Kidney capillary endothelial cell (primary cell): ENCODE data around the gene PAM.
"Not testable (repeated sequence)": the region's sequence is repeated elsewhere in the genome, so short reads cannot be mapped to it uniquely, and the experiment has no call there.

ENCODE experiments used
- DNase-seq: peaks from one replicate; pipeline ENCODE4 v3.0.0-alpha.2; 2018; ENCODE audit warnings: low spot score

Gene PAM

GRCh38 chr5:102941111-102941510, 186.0 kb downstream of the PAM start:
- DNase-seq: no peak

GRCh38 chr5:102946414-102946813, 191.3 kb downstream of the PAM start:
- no peak for DNase-seq

- no peak for DNase-seq
Measured at GRCh38 chr5:102946971-102947370, 191.9 kb downstream of the PAM start.

DNA sequence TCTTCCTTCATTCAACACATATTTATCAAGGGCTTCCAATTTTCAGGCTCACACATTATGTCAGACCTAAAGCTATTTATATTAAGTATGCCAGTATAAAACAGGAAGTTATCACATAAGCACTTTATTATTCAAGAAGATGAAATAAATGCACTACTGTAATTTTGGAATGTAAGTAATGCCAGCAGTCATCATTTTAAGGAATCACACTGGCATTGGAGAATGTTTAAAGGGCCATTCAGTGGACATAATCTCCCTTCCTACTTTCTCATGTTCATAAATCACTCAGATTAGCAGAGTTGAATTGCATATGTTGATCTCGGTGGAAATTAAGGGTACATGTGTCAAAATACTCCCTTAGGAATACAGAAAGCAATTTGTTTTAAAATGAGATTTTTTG, 200.4 kb downstream of the PAM start:
- no peak for DNase-seq

GRCh38 chr5:102956599-102956998, 201.5 kb downstream of the PAM start:
- DNase-seq: no peak

- DNase-seq: no peak
Measured at GRCh38 chr5:102957141-102957540, 202.0 kb downstream of the PAM start.

DNA sequence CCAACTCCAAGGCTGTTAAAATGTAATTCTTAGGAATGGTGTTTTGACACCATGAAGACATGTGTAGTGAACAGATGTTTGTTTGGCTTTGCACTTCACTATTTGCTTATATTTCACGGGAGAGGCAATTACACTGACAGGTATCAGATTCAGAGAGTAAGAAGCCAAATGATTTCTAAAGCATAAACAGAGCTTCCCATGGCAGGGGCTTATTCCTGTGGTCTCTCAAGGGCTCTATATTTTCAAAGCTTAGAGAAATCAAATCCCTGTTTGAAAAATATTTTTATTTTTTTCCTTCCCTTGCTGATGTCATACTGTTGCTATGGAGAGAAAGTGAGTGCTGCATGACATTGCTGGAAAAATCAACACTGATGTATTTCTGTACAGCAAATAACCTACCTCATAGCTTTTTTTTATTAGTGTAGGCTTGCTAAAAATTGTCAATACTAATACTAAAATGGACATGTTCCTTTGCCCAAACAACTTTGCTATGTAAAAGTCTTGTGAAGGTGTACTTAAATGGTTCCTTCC, 203.4 kb downstream of the PAM start:
- DNase-seq: peak; percentile 76

GRCh38 chr5:102959055-102959454, 203.9 kb downstream of the PAM start:
- peak; percentile 99 for DNase-seq

DNA sequence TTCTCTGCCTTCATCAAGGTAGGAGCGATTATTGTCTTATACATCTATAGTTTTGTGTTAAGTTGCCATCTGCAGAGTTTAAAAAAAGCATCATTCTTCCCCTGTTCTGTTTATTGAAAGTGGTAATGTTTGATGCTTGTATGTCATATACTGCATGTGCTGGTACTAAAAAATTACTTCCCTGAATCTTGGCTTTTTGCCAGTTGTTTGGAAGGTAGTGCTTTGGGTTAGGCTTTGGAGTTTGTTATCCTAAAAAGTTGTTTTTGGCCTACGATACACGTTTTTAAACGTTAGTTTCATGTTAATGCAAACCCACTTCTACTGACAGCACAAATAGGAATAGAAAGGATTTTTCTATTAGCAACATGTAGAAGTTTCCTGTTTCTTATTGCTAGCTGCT, 206.6 kb downstream of the PAM start:
- no peak for DNase-seq

DNA sequence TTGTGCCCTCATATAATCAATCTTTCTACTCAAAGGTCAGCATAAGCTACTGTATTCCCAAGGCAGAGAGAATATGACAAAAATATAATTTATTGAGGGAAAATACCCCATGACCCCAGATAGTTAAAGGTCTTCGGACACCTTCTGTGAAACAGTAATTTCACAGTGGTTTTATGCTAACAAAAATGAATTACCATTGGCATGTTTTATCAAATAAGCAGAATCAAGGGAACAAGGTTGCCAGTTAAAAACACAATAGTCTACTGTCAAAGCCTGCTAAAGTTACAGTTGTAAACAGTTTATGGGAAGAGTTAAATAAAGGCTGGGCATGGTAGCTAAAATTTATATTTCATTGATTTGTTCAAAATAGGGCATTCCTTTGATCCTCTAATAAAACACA, 210.5 kb downstream of the PAM start:
- no peak for DNase-seq

DNA sequence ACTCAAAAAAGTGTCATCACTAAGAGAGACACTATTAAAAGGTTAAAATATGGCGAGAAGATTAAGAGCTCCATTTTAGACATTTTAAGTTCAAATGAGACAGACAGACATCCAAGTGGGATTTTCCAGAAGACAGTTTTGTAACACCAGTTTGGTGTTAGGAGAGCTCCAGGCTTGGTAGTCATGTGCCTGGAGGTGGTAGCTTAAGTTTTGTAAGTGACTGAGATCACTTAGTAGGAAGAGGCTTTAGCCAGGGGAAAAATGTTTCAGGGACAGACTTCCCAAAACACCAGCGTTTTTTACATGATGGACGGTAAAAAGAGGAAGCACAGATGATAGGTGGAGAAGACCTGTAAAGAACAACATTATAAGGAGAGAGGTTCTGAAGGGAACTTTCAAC, 214.5 kb downstream of the PAM start:
- no peak for DNase-seq

- peak; percentile 30 for DNase-seq
Measured at GRCh38 chr5:102971676-102972293, 216.7 kb downstream of the PAM start.

DNA sequence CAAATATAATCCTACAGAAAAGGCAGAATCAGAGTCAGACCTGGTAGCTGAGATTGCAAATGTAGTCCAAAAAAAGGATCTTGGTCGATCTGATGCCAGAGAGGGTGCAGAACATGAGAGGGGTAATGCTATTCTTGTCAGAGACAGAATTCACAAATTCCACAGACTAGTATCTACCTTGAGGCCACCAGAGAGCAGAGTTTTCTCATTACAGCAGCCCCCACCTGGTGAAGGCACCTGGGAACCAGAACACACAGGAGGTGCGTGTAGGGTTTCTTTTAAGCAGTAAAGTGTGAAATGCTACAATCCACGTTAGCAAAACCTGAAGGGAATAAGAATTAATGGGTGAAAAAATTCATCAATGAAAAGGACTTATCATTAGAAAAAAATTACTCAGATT, 219.1 kb downstream of the PAM start:
- no peak for DNase-seq

DNA sequence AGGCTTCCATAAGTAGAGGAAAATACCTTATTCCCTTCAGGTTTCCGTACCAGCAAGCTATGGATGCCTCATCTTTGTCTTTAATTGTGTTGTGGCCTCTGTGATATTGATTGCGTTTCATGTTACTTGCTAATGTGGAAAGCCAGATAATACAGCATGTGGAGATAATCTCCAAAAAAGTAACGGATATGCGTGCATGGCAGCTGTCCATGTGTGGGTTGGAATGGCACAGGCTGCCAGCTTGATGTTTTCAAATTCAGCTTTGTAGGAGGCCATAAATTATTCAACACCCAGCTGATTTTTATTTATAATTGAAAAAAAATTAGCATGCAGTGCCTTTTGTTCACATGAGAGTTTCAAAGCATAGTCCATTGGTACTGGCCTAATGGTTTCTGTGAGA, 219.9 kb downstream of the PAM start:
- DNase-seq: no peak

DNA sequence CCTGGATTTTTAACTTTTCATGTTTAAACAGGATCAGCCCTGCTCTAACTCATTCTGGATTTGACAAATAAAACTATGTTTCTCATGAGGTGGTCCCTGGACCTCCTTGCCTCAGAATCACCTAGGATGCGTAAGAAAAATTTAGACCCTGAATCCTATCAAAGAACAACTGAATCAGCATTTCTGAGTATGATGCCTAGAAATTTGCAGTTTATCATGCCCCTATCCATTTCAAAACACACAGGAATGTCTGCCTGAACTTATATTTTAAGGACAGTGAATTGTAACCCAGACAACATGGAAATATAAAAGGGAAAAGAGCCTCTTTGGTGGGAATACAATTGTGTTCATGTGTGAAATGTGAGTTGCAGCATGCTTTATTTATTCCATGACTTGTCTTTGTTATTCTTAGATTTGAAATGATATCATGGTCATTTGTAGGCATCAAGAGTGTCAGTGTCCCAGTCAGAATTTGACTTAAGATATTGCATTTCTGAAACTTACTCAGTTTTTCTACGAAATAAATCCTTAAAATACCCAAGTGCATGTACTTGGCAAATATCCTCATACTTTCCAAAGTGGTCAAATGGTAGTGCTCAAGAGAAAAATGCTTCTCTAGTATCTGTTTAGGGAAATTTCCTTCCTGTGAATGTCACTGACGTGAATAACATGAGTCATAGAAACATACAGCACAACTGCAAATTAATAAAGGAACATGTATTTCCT, 220.5 kb downstream of the PAM start:
- peak; percentile 63 for DNase-seq

DNA sequence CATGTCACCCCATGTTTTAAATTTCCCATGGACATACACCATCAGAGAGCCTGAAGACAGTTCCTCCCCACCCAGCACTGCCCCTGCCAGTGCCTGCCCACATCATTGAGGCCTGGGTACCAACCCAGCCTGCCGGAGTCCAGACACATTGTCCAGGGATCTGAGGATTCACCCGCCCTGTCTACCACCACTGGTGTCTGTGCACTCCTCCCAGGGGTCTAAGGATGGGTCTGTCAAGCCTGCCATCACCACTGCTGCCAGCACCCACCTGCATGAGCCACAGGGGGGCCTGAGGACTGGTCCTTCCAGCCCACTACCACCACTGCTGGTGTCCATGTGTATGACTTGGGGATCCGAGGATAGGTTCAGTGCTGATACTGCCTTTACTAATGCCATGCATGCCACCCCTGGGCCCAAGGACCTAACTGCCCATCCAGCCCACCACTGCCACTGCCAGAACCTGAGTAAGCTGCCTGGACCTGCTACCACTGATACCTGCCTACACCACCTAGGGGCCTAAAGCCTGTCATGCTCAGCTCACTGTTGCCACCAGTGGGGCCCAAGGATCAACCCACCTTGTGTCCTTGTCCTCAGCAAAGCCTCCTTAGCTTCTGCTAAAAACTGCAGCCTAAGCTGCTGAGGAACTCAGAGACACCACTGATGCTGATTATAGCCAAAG, 227.0 kb downstream of the PAM start:
- no peak for DNase-seq

- no peak for DNase-seq
Measured at GRCh38 chr5:102986074-102986473, 231.0 kb downstream of the PAM start.

GRCh38 chr5:102988459-102988858, 233.4 kb downstream of the PAM start:
- DNase-seq: no peak

DNA sequence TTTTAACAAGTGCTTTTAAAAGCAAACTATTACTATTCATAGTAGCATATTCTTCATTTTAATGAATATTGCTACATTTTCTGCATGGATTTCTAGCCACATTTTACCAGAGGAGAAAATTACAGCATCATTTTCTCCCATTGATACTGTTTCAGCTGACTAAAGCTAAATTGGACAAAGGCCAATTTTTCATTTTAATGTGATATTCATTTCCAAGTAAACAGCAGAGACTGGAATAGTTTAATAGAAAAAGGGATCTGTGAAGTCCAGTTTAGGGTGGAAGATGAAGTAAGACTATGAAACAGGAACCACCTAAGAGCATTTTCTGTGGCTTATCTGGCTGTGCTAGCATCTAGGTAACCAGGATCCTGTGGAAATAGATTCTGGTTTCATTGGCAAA, 236.7 kb downstream of the PAM start:
- no peak for DNase-seq

GRCh38 chr5:102996011-102996575, 241.0 kb downstream of the PAM start:
- no peak for DNase-seq

GRCh38 chr5:102998224-102998623, 243.1 kb downstream of the PAM start:
- DNase-seq: no peak

GRCh38 chr5:102999191-102999590, 244.1 kb downstream of the PAM start:
- no peak for DNase-seq

DNA sequence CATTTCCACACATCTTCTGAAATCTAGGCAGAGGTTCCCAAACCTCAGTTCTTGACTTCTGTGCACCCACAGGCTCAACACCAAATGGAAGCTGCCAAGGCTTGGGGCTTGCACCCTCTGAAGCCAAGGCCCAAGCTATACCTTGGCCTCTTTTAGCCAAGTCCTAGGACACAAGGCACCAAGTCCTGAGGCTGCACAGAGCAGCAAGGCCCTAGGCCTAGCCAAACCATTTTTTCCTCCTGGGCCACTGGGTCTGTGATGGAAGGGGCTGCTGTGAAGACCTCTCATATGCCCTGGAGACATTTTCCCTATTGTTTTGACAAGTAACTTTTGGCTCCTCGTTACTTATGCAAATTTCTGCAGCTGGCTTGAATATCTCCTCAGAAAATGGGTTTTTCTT, 244.5 kb downstream of the PAM start:
- DNase-seq: not testable (repeated sequence)
